Keratinocyte (primary cell): ENCODE measurements around the gene NFIC. TPM values are rescaled to one million over a fixed set of nuclear protein-coding genes. Genes with fewer than 3 reads are reported as not detected.

ENCODE experiments used
- DNase-seq: peaks from one replicate; pipeline ENCODE4 v3.0.0-alpha.2; 2011; ENCODE audit warnings: low read depth, missing footprints, low spot score
- FAIRE-seq: peaks from 2 replicates; lab custom pipeline; 2011; peaks lifted over from hg19 to GRCh38; lab: Jason Lieb, UNC
- H2AFZ ChIP-seq: 2 replicates; pipeline ENCODE4 v1.6.0; 2012; ENCODE audit warnings: low read length, control low read depth, inconsistent platforms; ENCODE audit not compliant: control insufficient read depth
- H3K27ac ChIP-seq: 2 replicates; pipeline ENCODE4 v1.5.1; 2011; ENCODE audit warnings: low read length; ENCODE audit not compliant: control insufficient read depth, insufficient read depth
- H3K27me3 ChIP-seq: 3 replicates; pipeline ENCODE4 v1.6.0; 2011; ENCODE audit warnings: low read length; ENCODE audit not compliant: control insufficient read depth, insufficient read depth; ENCODE audit errors: extremely low read depth
- H3K36me3 ChIP-seq, 2 experiments: 2 replicates in 1 of 2; 3 replicates in 1 of 2; pipeline ENCODE4 v1.5.1; 2011; ENCODE audit warnings: low read length in 2 of 2, mild to moderate bottlenecking in 1 of 2; ENCODE audit not compliant: control insufficient read depth in 2 of 2, insufficient read depth in 2 of 2; ENCODE audit errors: extremely low read depth in 1 of 2
- H3K4me1 ChIP-seq: 3 replicates; pipeline ENCODE4 v1.5.1; 2011; ENCODE audit warnings: low read length; ENCODE audit not compliant: control insufficient read depth, insufficient read depth; ENCODE audit errors: extremely low read depth
- H3K4me2 ChIP-seq: 3 replicates; pipeline ENCODE4 v1.6.0; 2011; ENCODE audit warnings: low read depth, low read length; ENCODE audit not compliant: control insufficient read depth, insufficient read depth; ENCODE audit errors: extremely low read depth
- H3K4me3 ChIP-seq, 3 experiments: fragments of 200-600 bp in 1 of 3; sonication (generic) in 1 of 3; 2 replicates in 2 of 3; 3 replicates in 1 of 3; pipeline ENCODE4 v1.5.1; 2011 to 2016; ENCODE audit warnings: low read length in 3 of 3, mild to moderate bottlenecking in 3 of 3, control low read depth in 2 of 3, inconsistent platforms in 1 of 3, low read depth in 1 of 3, mixed read lengths in 1 of 3, mixed run types in 1 of 3, moderate library complexity in 1 of 3; ENCODE audit not compliant: control insufficient read depth in 2 of 3, insufficient read depth in 2 of 3; ENCODE audit errors: extremely low read depth in 1 of 3
- H3K79me2 ChIP-seq: 2 replicates; pipeline ENCODE4 v1.6.0; 2012; ENCODE audit warnings: low read length; ENCODE audit not compliant: control insufficient read depth, insufficient read depth
- H3K9ac ChIP-seq: 3 replicates; pipeline ENCODE4 v1.6.0; 2011; ENCODE audit warnings: low read length; ENCODE audit not compliant: control insufficient read depth, insufficient read depth; ENCODE audit errors: extremely low read depth
- H3K9me1 ChIP-seq: 3 replicates; pipeline ENCODE4 v1.6.0; 2011; ENCODE audit warnings: low read length; ENCODE audit not compliant: control insufficient read depth, insufficient read depth; ENCODE audit errors: extremely low read depth
- H3K9me3 ChIP-seq: 2 replicates; pipeline ENCODE4 v1.5.1; 2012; ENCODE audit warnings: low read depth, low read length; ENCODE audit not compliant: control insufficient read depth
- H4K20me1 ChIP-seq: 3 replicates; pipeline ENCODE4 v1.6.0; 2011; ENCODE audit warnings: low read length; ENCODE audit not compliant: control insufficient read depth, insufficient read depth; ENCODE audit errors: extremely low read depth
- EZH2 ChIP-seq: IDR thresholded peaks from one replicate; pipeline ENCODE4 v1.6.1; 2012; ENCODE audit warnings: inconsistent platforms, mild to moderate bottlenecking, low read length, moderate library complexity
- dilution Hi-C: fragments of 300-500 bp; cut with MboI; formaldehyde crosslinking; loops from one replicate; pipeline ENCODE4 v1.7.0; 2020; ENCODE audit warnings: low sequenced_read_pairs; ENCODE audit not compliant: extremely low pct_ligation_motif_present
- polyA plus RNA-seq, 5 experiments: library from polyadenylated mRNA; depleted of rRNA in 3 of 5; stranded (reverse) in 3 of 5; stranded (forward) in 1 of 5; unstranded in 1 of 5; fragments of >200 nt; gene quantifications; 1 replicate in 1 of 5; 2 replicates in 3 of 5; 3 replicates in 1 of 5; pipeline versions ENCODE4 v1.2.1 to v1.2.3, GENCODE V29; 2011 to 2012; ENCODE audit warnings: missing spikeins in 2 of 5, low read depth in 1 of 5, low replicate concordance in 1 of 5
- TF ChIP-seq, protein P1 (sequence below), 3 experiments: IDR thresholded peaks in 1 of 3; conservative IDR thresholded peaks in 1 of 3; optimal IDR thresholded peaks in 1 of 3; 2 replicates in 2 of 3; 3 replicates in 1 of 3; pipeline versions ENCODE3 to v1.5.1; 2011; ENCODE audit warnings: low read length in 3 of 3, mild to moderate bottlenecking in 3 of 3, moderate library complexity in 2 of 3, control low read depth in 1 of 3, inconsistent platforms in 1 of 3; ENCODE audit not compliant: insufficient read depth in 2 of 3; ENCODE audit errors: extremely low read depth in 1 of 3

NFIC gene
- polyA plus RNA-seq, 1 donor (not counting 4 experiments of a cell fraction or from before 2014, with no cell fraction given): 2.4 TPM

DNA sequence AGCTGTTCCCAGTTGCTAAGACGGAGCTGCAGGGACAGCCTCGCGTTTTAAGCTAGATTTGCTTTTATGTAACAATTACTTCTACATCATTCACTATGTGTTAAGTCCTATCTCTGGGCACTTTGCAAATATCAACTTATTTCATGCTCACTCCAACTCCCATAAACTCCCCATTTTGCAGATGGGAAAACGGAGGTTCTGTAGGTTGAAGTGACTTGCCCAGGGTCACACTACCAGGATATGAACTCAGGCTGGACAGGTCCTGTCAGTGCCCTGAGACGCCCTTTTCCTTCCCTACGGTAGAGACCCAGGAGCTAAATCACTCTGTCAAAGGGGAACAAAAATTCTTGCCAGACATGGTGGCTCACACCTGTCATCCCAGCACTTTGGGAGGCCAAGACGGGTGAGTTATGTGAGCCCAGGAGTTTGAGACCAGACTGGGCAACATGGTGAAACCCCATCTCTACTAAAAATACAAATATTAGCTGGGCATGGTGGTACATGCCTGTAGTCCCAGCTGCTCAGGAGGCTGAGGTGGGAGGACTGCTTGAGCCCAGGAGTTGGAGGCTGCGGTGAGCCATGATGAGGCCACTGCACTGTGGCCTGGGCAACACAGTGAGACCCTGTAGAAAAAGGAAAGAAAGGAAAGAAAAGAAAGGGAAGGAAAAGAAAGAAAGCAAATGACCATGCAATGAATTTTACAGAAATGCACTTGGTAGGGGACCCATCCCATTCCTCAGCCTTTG is 14.5 kb upstream of the NFIC start:
- dilution Hi-C loops: no loop called here
- Histone ChIP-seq H3K36me3 (no peaks in the 10 kb centered on the region), H3K4me2 (no peak overlapping the region), H3K9ac (no peak overlapping the region), H3K4me3 (no peak overlapping the region), H3K9me3 (no peaks in the 10 kb centered on the region), H4K20me1 (no peaks in the 10 kb centered on the region), H3K79me2 (no peaks in the 10 kb centered on the region), H2AFZ (no peak overlapping the region), H3K27ac (no peak overlapping the region), H3K27me3 (no peaks in the 10 kb centered on the region), H3K4me1 (peaks cover 3% of the 10 kb centered on the region), H3K9me1 (no peaks in the 10 kb centered on the region)
- FAIRE-seq (no peak), DNase-seq (no peak)
- TF ChIP-seq, protein P1, sequence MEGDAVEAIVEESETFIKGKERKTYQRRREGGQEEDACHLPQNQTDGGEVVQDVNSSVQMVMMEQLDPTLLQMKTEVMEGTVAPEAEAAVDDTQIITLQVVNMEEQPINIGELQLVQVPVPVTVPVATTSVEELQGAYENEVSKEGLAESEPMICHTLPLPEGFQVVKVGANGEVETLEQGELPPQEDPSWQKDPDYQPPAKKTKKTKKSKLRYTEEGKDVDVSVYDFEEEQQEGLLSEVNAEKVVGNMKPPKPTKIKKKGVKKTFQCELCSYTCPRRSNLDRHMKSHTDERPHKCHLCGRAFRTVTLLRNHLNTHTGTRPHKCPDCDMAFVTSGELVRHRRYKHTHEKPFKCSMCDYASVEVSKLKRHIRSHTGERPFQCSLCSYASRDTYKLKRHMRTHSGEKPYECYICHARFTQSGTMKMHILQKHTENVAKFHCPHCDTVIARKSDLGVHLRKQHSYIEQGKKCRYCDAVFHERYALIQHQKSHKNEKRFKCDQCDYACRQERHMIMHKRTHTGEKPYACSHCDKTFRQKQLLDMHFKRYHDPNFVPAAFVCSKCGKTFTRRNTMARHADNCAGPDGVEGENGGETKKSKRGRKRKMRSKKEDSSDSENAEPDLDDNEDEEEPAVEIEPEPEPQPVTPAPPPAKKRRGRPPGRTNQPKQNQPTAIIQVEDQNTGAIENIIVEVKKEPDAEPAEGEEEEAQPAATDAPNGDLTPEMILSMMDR (optimal IDR thresholded peaks at IDR 0.05 in 1 of 3, IDR thresholded peaks at IDR 0.05 in 1 of 3, conservative IDR thresholded peaks at IDR 0.05 in 1 of 3; ENCODE audit: extremely low read depth in 1 of 3, insufficient read depth in 2 of 3, low read length in 3 of 3): no peak
- no peak for TF ChIP-seq EZH2

DNA sequence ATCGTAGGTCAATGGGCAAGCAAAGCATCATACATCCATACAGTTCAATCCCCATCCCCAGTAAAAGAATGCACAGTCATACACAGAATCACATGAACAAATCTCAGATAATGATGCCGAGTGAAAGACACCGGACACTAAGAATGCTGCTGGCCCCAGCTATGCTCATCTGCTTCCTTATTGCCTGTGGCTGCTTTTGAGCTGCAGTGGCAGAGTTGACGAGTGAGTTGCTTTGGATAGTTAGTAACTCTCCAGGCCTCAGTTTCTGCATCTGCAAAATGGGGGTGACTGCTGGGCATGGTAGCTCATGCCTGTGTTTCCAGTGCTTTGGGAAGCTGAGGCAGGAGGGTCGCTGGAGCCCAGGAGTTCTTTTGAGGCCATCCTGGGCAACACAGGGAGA is 12.9 kb upstream of the NFIC start:
- DNase-seq: no peak
- no peaks in the 10 kb centered on the region for H4K20me1 ChIP-seq
- TF ChIP-seq EZH2: no peak
- TF ChIP-seq, protein P1 (optimal IDR thresholded peaks at IDR 0.05 in 1 of 3, IDR thresholded peaks at IDR 0.05 in 1 of 3, conservative IDR thresholded peaks at IDR 0.05 in 1 of 3; ENCODE audit: extremely low read depth in 1 of 3, insufficient read depth in 2 of 3, low read length in 3 of 3): no peak
- H3K9me3 ChIP-seq: no peaks in the 10 kb centered on the region
- FAIRE-seq: no peak
- H3K9ac ChIP-seq: no peak overlapping the region
- dilution Hi-C loops: no loop called here
- no peak overlapping the region for H3K27ac ChIP-seq
- no peaks in the 10 kb centered on the region for H3K79me2 ChIP-seq
- H3K9me1 ChIP-seq: no peaks in the 10 kb centered on the region
- no peak overlapping the region for H2AFZ ChIP-seq
- H3K4me1 ChIP-seq: no peaks in the 10 kb centered on the region
- no peaks in the 10 kb centered on the region for H3K36me3 ChIP-seq
- H3K4me3 ChIP-seq: no peak overlapping the region
- H3K4me2 ChIP-seq: no peak overlapping the region
- peaks cover under 1% of the 10 kb centered on the region for H3K27me3 ChIP-seq
